GM12878 (cell line): ENCODE data around the gene PDE3B.

Source experiments
- CEBPB ChIP-seq, 2 experiments: fragments of 150-350 bp in 1 of 2; IDR thresholded peaks; 2 replicates each; pipeline ENCODE4 v1.6.1; 2012 to 2014; ENCODE audit warnings: low read depth in 2 of 2, low read length in 2 of 2, borderline replicate concordance in 1 of 2, inconsistent platforms in 1 of 2
- EZH2 ChIP-seq: IDR thresholded peaks from 2 replicates; pipeline ENCODE4 v1.6.1; 2012; ENCODE audit warnings: low read depth, mild to moderate bottlenecking, control low read depth, inconsistent platforms, low read length, borderline replicate concordance; ENCODE audit not compliant: control insufficient read depth
- POLR2A ChIP-seq: IDR thresholded peaks from 2 replicates; pipeline ENCODE4 v1.6.1; 2011; ENCODE audit warnings: low read depth, mild to moderate bottlenecking, low read length
- TAF1 ChIP-seq: IDR thresholded peaks from 2 replicates; pipeline ENCODE4 v1.6.1; 2011; ENCODE audit warnings: mild to moderate bottlenecking, low read depth, low read length, borderline replicate concordance

- TF ChIP-seq EZH2 (no peak), CEBPB (IDR thresholded peaks at IDR 0.05; ENCODE audit: borderline replicate concordance in 1 of 2, low read depth in 2 of 2, low read length in 2 of 2) (no peak), TAF1 (no peak), POLR2A (no peak)
These were observed 123.0 kb downstream of the PDE3B start for GRCh38 chr11:14766585-14766984.
